ENCODE data around the gene OSBPL10.

OSBPL10 gene

DNA sequence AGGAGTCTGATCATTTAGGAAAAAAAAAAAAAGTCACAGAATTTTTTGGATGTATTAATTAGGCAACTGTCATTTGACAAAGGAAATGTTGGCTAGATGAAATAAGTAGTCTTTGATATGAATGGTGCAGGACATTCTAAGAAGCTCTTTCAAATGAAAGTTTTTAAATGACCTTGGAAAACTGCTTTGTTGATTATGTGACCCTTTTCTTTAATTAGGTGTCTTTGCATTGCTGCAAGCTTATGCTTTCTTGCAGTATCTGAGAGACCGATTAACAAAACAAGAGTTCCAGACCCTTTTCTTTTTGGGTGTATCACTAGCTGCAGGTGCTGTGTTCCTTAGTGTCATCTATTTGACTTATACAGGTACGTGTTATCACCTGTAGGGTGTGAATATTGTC lies 364.4 kb downstream of the OSBPL10 start:
- no peak overlapping the region for H3K27ac Mint-ChIP-seq
- H3K4me1 Mint-ChIP-seq (ENCODE audit: low read depth), result peaks cover 39% of the 10 kb centered on the region
- no peaks in the 10 kb centered on the region for H3K9me3 Mint-ChIP-seq
- no peak overlapping the region for H3K4me3 Mint-ChIP-seq
- peaks cover 74% of the 10 kb centered on the region for H3K36me3 Mint-ChIP-seq (ENCODE audit: low read depth)
- no peaks in the 10 kb centered on the region for H3K27me3 Mint-ChIP-seq

DNA sequence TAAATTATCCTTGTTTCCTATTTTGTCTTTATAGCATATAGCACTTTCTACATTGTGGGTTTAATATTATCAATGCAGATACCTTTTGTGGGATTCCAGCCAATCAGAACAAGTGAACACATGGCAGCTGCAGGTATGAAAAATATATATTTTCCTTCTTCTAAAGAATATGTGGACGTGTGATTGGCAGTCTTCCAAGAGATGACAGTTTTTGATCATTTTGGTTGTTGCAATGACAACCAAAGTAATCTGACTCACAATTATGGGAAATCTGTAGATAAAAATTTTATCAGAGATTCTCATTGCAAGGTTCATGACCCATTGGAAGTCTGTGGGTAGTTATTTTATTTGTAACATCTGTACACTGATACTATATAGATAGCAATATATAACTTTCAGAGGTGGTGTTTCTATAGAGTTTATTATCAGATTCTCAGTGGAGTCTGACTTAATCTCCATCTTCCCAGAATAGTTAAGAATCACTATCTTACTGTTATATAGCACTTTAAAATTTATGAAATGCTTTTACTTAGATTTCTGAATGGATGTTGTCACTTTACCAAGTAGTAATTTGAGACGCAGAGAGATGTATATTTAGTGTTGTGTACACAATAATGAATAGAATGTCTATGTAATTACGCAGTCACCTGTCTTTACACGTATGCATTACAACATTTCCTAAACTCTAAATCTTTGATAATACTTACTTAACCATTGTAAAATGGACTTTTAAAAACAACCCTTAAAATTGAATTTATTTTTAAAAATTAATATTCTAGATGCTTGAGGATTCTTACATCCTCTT lies 365.8 kb downstream of the OSBPL10 start:
- peaks cover 3% of the 10 kb centered on the region for H3K9me3 Mint-ChIP-seq
- peaks cover 70% of the 10 kb centered on the region for H3K36me3 Mint-ChIP-seq (ENCODE audit: low read depth)
- H3K4me3 Mint-ChIP-seq, result no peak overlapping the region
- H3K27ac Mint-ChIP-seq, result no peak overlapping the region
- no peaks in the 10 kb centered on the region for H3K27me3 Mint-ChIP-seq
- H3K4me1 Mint-ChIP-seq (ENCODE audit: low read depth), result peaks cover 37% of the 10 kb centered on the region

- H3K4me3 Mint-ChIP-seq, result no peak overlapping the region
- peaks cover 41% of the 10 kb centered on the region for H3K4me1 Mint-ChIP-seq (ENCODE audit: low read depth)
- H3K27me3 Mint-ChIP-seq, result no peaks in the 10 kb centered on the region
- no peak overlapping the region for H3K27ac Mint-ChIP-seq
- peaks cover 3% of the 10 kb centered on the region for H3K9me3 Mint-ChIP-seq
- H3K36me3 Mint-ChIP-seq (ENCODE audit: low read depth), result peaks cover 70% of the 10 kb centered on the region
These were observed 366.7 kb downstream of the OSBPL10 start for GRCh38 chr3:31614162-31614921.

- Mint-ChIP-seq H3K9me3 (peaks cover 3% of the 10 kb centered on the region), H3K27ac (no peak overlapping the region), H3K4me3 (no peak overlapping the region), H3K27me3 (no peaks in the 10 kb centered on the region), H3K36me3 (ENCODE audit: low read depth) (peaks cover 66% of the 10 kb centered on the region), H3K4me1 (ENCODE audit: low read depth) (peaks cover 45% of the 10 kb centered on the region)
These were observed 367.4 kb downstream of the OSBPL10 start for GRCh38 chr3:31613654-31614053.

DNA sequence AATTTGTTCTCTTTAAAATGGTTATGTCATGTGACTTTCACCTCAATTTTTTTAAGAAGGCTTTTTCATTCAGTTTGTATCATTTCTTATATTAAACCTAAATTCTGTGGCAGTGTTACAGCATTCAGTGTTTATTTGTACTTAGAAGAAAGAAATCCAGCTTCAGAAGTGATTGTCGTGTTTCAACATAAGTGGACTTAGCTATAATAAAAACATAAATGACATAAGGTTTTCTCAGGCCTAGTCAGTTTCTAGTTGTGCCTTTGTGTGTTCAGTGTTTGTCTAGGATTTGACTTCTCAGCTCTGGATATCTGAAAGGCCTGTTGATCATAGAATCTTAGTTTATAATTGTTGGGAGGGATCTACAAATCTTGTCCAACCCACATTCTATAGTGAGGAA lies 367.9 kb downstream of the OSBPL10 start:
- H3K27ac Mint-ChIP-seq, result no peak overlapping the region
- peaks cover 66% of the 10 kb centered on the region for H3K36me3 Mint-ChIP-seq (ENCODE audit: low read depth)
- H3K4me1 Mint-ChIP-seq (ENCODE audit: low read depth), result peaks cover 50% of the 10 kb centered on the region
- no peak overlapping the region for H3K4me3 Mint-ChIP-seq
- peaks cover 3% of the 10 kb centered on the region for H3K9me3 Mint-ChIP-seq
- no peaks in the 10 kb centered on the region for H3K27me3 Mint-ChIP-seq

All from stimulated activated naive CD8-positive, alpha-beta T cell treated with anti-CD3 and anti-CD28 coated beads, Interleukin-15, Interleukin-2, amounts not matched to agents 100 ng/mL and 50 ng/mL, for 24 hours (primary cell).